ENCODE measurements around the gene TTC1.
"Not testable (repeated sequence)": the region's sequence is repeated elsewhere in the genome, so short reads cannot be mapped to it uniquely, and the experiment has no call there.

TTC1 gene

GRCh38 chr5:160008877-160009590, at the start of gene TTC1:
TSS of gene TTC1 (plus strand) at chr5:160009139. CDS start at chr5:160010529, 1,390 bp downstream.
- in situ Hi-C loops (cut with MboI; ENCODE audit: low sequenced_read_pairs), result no loop called here

GRCh38 chr5:159961176-159962160, 47.5 kb upstream of the TTC1 start:
- in situ Hi-C loops (cut with MboI; ENCODE audit: low sequenced_read_pairs), result no loop called here

- in situ Hi-C loops (cut with MboI; ENCODE audit: low sequenced_read_pairs), result no loop called here
These were observed 46.7 kb upstream of the TTC1 start for GRCh38 chr5:159962214-159962613.

- in situ Hi-C loops (cut with MboI; ENCODE audit: low sequenced_read_pairs), result no loop called here
These were observed 45.0 kb upstream of the TTC1 start for GRCh38 chr5:159963935-159964334.

GRCh38 chr5:159965031-159965837, 43.7 kb upstream of the TTC1 start:
- in situ Hi-C loops (cut with MboI; ENCODE audit: low sequenced_read_pairs), result no loop called here

GRCh38 chr5:159965838-159966128, 43.2 kb upstream of the TTC1 start:
- in situ Hi-C loops (cut with MboI; ENCODE audit: low sequenced_read_pairs), result not testable (repeated sequence)

- in situ Hi-C loops (cut with MboI; ENCODE audit: low sequenced_read_pairs), result no loop called here
These were observed 39.0 kb upstream of the TTC1 start for GRCh38 chr5:159969966-159970365.

GRCh38 chr5:159971038-159971437, 37.9 kb upstream of the TTC1 start:
- in situ Hi-C loops (cut with MboI; ENCODE audit: low sequenced_read_pairs), result no loop called here

- in situ Hi-C loops (cut with MboI; ENCODE audit: low sequenced_read_pairs), result no loop called here
These were observed 37.4 kb upstream of the TTC1 start for GRCh38 chr5:159971514-159971913.

GRCh38 chr5:159971931-159972461, 36.9 kb upstream of the TTC1 start:
- in situ Hi-C loops (cut with MboI; ENCODE audit: low sequenced_read_pairs), result no loop called here

- in situ Hi-C loops (cut with MboI; ENCODE audit: low sequenced_read_pairs), result no loop called here
These were observed 36.2 kb upstream of the TTC1 start for GRCh38 chr5:159972538-159973362.

GRCh38 chr5:159975462-159976019, 33.4 kb upstream of the TTC1 start:
- in situ Hi-C loops (cut with MboI; ENCODE audit: low sequenced_read_pairs), result loop anchor here (25.0 kb wide), 1 partner anchor 663 kb away; no protein-coding TSS in a partner anchor

GRCh38 chr5:159976921-159977320, 32.0 kb upstream of the TTC1 start:
- in situ Hi-C loops (cut with MboI; ENCODE audit: low sequenced_read_pairs), result loop anchor here (25.0 kb wide), 1 partner anchor 665 kb away; no protein-coding TSS in a partner anchor

- in situ Hi-C loops (cut with MboI; ENCODE audit: low sequenced_read_pairs), result loop anchor here (25.0 kb wide), 1 partner anchor 666 kb away; no protein-coding TSS in a partner anchor
These were observed 30.6 kb upstream of the TTC1 start for GRCh38 chr5:159978358-159978757.

GRCh38 chr5:159982421-159983173, 26.3 kb upstream of the TTC1 start:
- in situ Hi-C loops (cut with MboI; ENCODE audit: low sequenced_read_pairs), result loop anchor here (10.0 to 25.0 kb wide), 3 partner anchors 538 to 828 kb away; no protein-coding TSS in a partner anchor

GRCh38 chr5:159987031-159987674, 21.8 kb upstream of the TTC1 start:
- in situ Hi-C loops (cut with MboI; ENCODE audit: low sequenced_read_pairs), result loop anchor here (10.0 to 25.0 kb wide), 3 partner anchors 542 to 832 kb away; no protein-coding TSS in a partner anchor

- in situ Hi-C loops (cut with MboI; ENCODE audit: low sequenced_read_pairs), result loop anchor here (25.0 kb wide), 1 partner anchor 678 kb away; no protein-coding TSS in a partner anchor
These were observed 18.4 kb upstream of the TTC1 start for GRCh38 chr5:159990506-159990905.

- in situ Hi-C loops (cut with MboI; ENCODE audit: low sequenced_read_pairs), result loop anchor here (25.0 kb wide), 1 partner anchor 680 kb away; no protein-coding TSS in a partner anchor
These were observed 16.4 kb upstream of the TTC1 start for GRCh38 chr5:159992566-159992965.
